GM23248 (cell line): ENCODE measurements around the gene IGSF21. TPM values are rescaled to one million over a fixed set of nuclear protein-coding genes. Genes with fewer than 3 reads are reported as not detected.

Experiments
- DNase-seq: peaks from one replicate; pipeline ENCODE4 v3.0.0-alpha.2; 2015
- H2AFZ ChIP-seq: fragments of 200-600 bp; sonication (generic); 2 replicates; pipeline ENCODE4 v1.6.1; 2016; ENCODE audit warnings: antibody characterized with exemption
- H3F3A ChIP-seq: fragments of 200-600 bp; sonication (generic); 2 replicates; pipeline ENCODE4 v1.6.1; 2016; ENCODE audit warnings: mild to moderate bottlenecking, antibody characterized with exemption, mixed run types; ENCODE audit not compliant: insufficient read depth
- H3K27ac ChIP-seq: fragments of 200-600 bp; sonication (generic); 2 replicates; pipeline ENCODE4 v1.5.1; 2016; ENCODE audit warnings: mild to moderate bottlenecking
- H3K27me3 ChIP-seq: fragments of 200-600 bp; sonication (generic); replicated peaks from 2 replicates; pipeline ENCODE4 v1.6.1; 2016; ENCODE audit warnings: mild to moderate bottlenecking; ENCODE audit not compliant: insufficient read depth
- H3K36me3 ChIP-seq: fragments of 200-600 bp; sonication (generic); 2 replicates; pipeline ENCODE4 v1.6.1; 2016; ENCODE audit warnings: low read depth, mild to moderate bottlenecking
- H3K4me1 ChIP-seq: fragments of 200-600 bp; sonication (generic); 2 replicates; pipeline ENCODE4 v1.6.1; 2016; ENCODE audit warnings: mild to moderate bottlenecking; ENCODE audit not compliant: insufficient read depth
- H3K4me2 ChIP-seq: fragments of 200-600 bp; sonication (generic); one replicate; pipeline ENCODE4 v1.6.1; 2016; ENCODE audit warnings: mild to moderate bottlenecking; ENCODE audit not compliant: unreplicated experiment
- H3K4me3 ChIP-seq: fragments of 200-600 bp; sonication (generic); 2 replicates; pipeline ENCODE4 v1.5.1; 2016; ENCODE audit warnings: mild to moderate bottlenecking
- H3K79me2 ChIP-seq: fragments of 200-600 bp; sonication (generic); 2 replicates; pipeline ENCODE4 v1.6.1; 2016; ENCODE audit warnings: mild to moderate bottlenecking; ENCODE audit not compliant: insufficient read depth
- H3K9ac ChIP-seq: fragments of 200-600 bp; sonication (generic); 2 replicates; pipeline ENCODE4 v1.6.1; 2016; ENCODE audit warnings: mild to moderate bottlenecking
- H3K9me2 ChIP-seq: fragments of 200-600 bp; sonication (generic); 2 replicates; pipeline ENCODE4 v1.6.1; 2016; ENCODE audit warnings: mixed run types, mild to moderate bottlenecking, moderate library complexity; ENCODE audit not compliant: insufficient read depth
- H3K9me3 ChIP-seq: fragments of 200-600 bp; sonication (generic); one replicate; pipeline ENCODE4 v1.6.1; 2017; ENCODE audit warnings: low read depth
- H4K20me1 ChIP-seq: fragments of 200-600 bp; sonication (generic); 2 replicates; pipeline ENCODE4 v1.6.0; 2016; ENCODE audit not compliant: insufficient read depth
- EZH2 ChIP-seq: fragments of 200-600 bp; sonication (generic); IDR thresholded peaks from 2 replicates; pipeline ENCODE4 v1.6.1; 2018; ENCODE audit warnings: antibody characterized with exemption, mild to moderate bottlenecking; ENCODE audit not compliant: insufficient read depth, poor library complexity, severe bottlenecking
- EZH2phosphoT487 ChIP-seq: fragments of 200-600 bp; sonication (generic); IDR thresholded peaks from 2 replicates; pipeline ENCODE4 v1.6.1; 2018; ENCODE audit warnings: antibody characterized with exemption, moderate library complexity, mild to moderate bottlenecking, low read depth; ENCODE audit not compliant: insufficient read depth
- WGBS, 2 experiments: methylation state at CpG; one replicate each; pipeline ENCODE4 v1.1.6; 2015 to 2017; ENCODE audit warnings: low lambda C conversion rate in 2 of 2, low coverage in 1 of 2; ENCODE audit errors: missing lambda C conversion rate in 2 of 2; 5-methylcytosine and 5-hydroxymethylcytosine counted together
- in situ Hi-C: fragments of 300-500 bp; cut with MboI; formaldehyde crosslinking; loops from 2 replicates; pipeline ENCODE4 v1.15.0; 2020
- polyA plus RNA-seq: library from polyadenylated mRNA; unstranded; fragments of >200 nt; fragmentation: Nextera tagmentation; extraction: Ambion mirVana; gene quantifications from 2 replicates; pipeline ENCODE4 v1.2.1, GENCODE V29; 2016
- total RNA-seq: library from RNA; depleted of rRNA; stranded (reverse); fragments of >200 nt; shearing (Covaris generic); gene quantifications from 2 replicates; pipeline ENCODE4 v1.2.3, GENCODE V29; 2014

IGSF21 gene
- total and polyA plus RNA-seq, 2 experiments from 2014 or later = not detected

DNA sequence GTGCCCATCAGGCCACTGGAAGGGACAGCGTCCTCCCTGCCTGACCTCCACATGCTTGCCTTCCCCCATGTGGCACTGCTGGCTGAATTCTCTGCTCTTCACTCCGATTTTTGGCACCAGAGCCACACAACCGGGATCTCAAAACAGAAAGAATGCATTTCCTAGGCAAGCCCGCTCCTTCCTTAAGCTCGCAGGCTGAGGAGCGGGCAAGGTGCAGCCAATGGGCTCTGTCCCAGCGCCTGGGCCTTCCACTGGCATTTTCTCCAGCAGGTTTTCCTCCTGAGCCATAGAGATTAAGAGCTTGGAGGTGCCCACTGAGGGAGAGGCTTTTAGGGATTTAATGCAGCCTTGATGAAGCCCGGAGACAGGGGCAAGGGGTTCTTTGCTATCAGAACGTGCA is 158.0 kb downstream of the IGSF21 start:
- Histone ChIP-seq H3K27me3 (no peaks in the 10 kb centered on the region), H3K4me2 (no peak overlapping the region), H3K4me3 (no peak overlapping the region), H3K9ac (no peak overlapping the region), H3K9me3 (no peaks in the 10 kb centered on the region), H3K27ac (no peak overlapping the region), H2AFZ (no peak overlapping the region), H3K79me2 (no peaks in the 10 kb centered on the region), H3K36me3 (no peaks in the 10 kb centered on the region), H3K9me2 (no peaks in the 10 kb centered on the region), H3F3A (no peaks in the 10 kb centered on the region), H3K4me1 (no peaks in the 10 kb centered on the region), H4K20me1 (no peaks in the 10 kb centered on the region)
- in situ Hi-C loops = no loop called here
- no peak for DNase-seq
- TF ChIP-seq EZH2phosphoT487 (no peak), EZH2 (no peak)
- WGBS, 2 experiments = 17 to 19% methylated on average over 9 of the region's 9 CpGs

DNA sequence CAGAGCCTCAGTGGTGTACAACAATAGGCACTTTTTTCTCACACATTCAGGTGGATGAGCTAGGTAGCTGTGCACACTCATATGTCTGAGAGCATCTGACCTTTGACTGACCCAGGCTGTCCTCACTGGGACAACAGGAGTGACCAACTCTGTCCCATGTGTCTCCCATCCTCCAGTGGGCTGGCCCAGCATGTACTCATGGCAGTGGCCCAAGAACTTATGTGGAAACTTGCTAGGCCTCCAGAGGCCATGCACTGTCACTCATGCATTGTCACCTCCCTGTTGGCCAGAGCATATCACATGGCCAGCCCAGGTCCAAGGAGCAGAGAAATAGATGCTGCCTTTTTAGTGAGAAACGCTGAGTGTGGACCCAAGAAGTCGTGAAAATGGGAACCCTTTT is 158.8 kb downstream of the IGSF21 start:
- H3K4me3 ChIP-seq = no peak overlapping the region
- H3K36me3 ChIP-seq = no peaks in the 10 kb centered on the region
- H3K27ac ChIP-seq = no peak overlapping the region
- no peak for TF ChIP-seq EZH2phosphoT487
- TF ChIP-seq EZH2 = no peak
- H2AFZ ChIP-seq = no peak overlapping the region
- H3K27me3 ChIP-seq = no peaks in the 10 kb centered on the region
- no peaks in the 10 kb centered on the region for H3K79me2 ChIP-seq
- no peaks in the 10 kb centered on the region for H3K9me2 ChIP-seq
- no peaks in the 10 kb centered on the region for H3F3A ChIP-seq
- no peak overlapping the region for H3K9ac ChIP-seq
- no peaks in the 10 kb centered on the region for H3K9me3 ChIP-seq
- WGBS, 2 experiments = 0 to 3% methylated on average over 2 of the region's 2 CpGs
- H4K20me1 ChIP-seq = no peaks in the 10 kb centered on the region
- DNase-seq = no peak
- H3K4me2 ChIP-seq = no peak overlapping the region
- no peaks in the 10 kb centered on the region for H3K4me1 ChIP-seq
- in situ Hi-C loops = no loop called here

DNA sequence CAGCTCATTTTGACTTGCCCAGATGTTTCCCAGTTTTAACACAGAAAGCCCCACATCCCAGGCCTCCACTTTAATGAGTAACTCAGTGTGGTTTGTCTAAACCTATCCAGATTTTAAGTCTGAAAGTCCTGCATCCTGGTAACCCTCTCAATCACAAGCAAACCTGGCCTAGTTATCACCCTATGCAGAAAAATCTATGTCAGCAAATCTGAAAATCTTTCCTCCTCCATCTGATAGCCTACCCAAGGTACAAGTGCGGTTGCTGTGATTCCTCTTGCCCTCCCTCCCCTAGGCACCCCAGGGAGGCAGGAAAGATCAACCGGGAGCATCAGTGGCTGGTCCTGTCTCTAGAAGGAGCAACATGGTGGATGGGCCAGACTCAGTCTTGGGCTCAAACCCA is 163.7 kb downstream of the IGSF21 start:
- no peaks in the 10 kb centered on the region for H3K4me1 ChIP-seq
- H3K27ac ChIP-seq = no peak overlapping the region
- no peaks in the 10 kb centered on the region for H3K79me2 ChIP-seq
- no peaks in the 10 kb centered on the region for H4K20me1 ChIP-seq
- H2AFZ ChIP-seq = no peak overlapping the region
- no peaks in the 10 kb centered on the region for H3K9me2 ChIP-seq
- H3K4me2 ChIP-seq = no peak overlapping the region
- H3K36me3 ChIP-seq = no peaks in the 10 kb centered on the region
- H3F3A ChIP-seq = no peaks in the 10 kb centered on the region
- DNase-seq = no peak
- in situ Hi-C loops = no loop called here
- H3K9me3 ChIP-seq = no peaks in the 10 kb centered on the region
- H3K4me3 ChIP-seq = no peak overlapping the region
- no peak overlapping the region for H3K9ac ChIP-seq
- 3 to 15% methylated on average over 2 of the region's 2 CpGs for WGBS, 2 experiments
- TF ChIP-seq EZH2phosphoT487 = no peak
- H3K27me3 ChIP-seq = no peaks in the 10 kb centered on the region

DNA sequence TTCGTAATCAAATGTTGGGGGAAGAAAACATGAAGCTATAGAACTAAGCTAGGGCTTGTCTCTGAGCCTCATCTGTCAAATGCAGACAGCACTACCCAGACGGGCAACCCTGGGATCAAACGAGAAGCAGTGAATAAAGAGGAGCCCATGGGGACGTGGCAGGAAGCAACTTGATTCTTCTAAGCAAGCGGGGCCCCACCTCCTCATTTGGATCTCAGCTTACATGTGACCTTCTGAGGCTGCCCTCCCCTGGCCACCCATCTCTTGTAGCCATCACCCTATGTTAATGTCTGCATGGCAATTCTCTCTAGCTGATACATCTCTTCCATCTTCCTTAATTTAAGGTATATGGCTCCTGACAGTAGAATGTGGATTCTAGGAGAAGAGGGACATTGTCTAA is 171.3 kb downstream of the IGSF21 start:
- H2AFZ ChIP-seq = no peak overlapping the region
- no peaks in the 10 kb centered on the region for H3K4me1 ChIP-seq
- no peaks in the 10 kb centered on the region for H3K9me3 ChIP-seq
- no peak for DNase-seq
- TF ChIP-seq EZH2 (no peak), EZH2phosphoT487 (no peak)
- no peaks in the 10 kb centered on the region for H3K9me2 ChIP-seq
- H3K9ac ChIP-seq = no peak overlapping the region
- H3K27ac ChIP-seq = no peak overlapping the region
- in situ Hi-C loops = no loop called here
- H3K4me2 ChIP-seq = no peak overlapping the region
- no peak overlapping the region for H3K4me3 ChIP-seq
- H3K36me3 ChIP-seq = no peaks in the 10 kb centered on the region
- no peaks in the 10 kb centered on the region for H3K79me2 ChIP-seq
- H3K27me3 ChIP-seq = no peaks in the 10 kb centered on the region
- H3F3A ChIP-seq = no peaks in the 10 kb centered on the region
- WGBS, 2 experiments = 22 to 24% methylated on average over 5 of the region's 5 CpGs
- no peaks in the 10 kb centered on the region for H4K20me1 ChIP-seq
